Stimulated activated naive CD8-positive, alpha-beta T cell treated with anti-CD3 and anti-CD28 coated beads, Interleukin-15, Interleukin-2, amounts not matched to agents 100 U/mL and 50 U/mL, for 24 hours (primary cell): ENCODE measurements around the gene PNPT1.
"Not testable (repeated sequence)": the region's sequence is repeated elsewhere in the genome, so short reads cannot be mapped to it uniquely, and the experiment has no call there.

Experiments
- ATAC-seq: fragments of 150-1000 bp; cut with Tn5 transposase; one replicate; pipeline ENCODE4 v1.10.0; 2021
- DNase-seq: peaks from one replicate; pipeline ENCODE4 v3.0.0; 2021

PNPT1 gene

DNA sequence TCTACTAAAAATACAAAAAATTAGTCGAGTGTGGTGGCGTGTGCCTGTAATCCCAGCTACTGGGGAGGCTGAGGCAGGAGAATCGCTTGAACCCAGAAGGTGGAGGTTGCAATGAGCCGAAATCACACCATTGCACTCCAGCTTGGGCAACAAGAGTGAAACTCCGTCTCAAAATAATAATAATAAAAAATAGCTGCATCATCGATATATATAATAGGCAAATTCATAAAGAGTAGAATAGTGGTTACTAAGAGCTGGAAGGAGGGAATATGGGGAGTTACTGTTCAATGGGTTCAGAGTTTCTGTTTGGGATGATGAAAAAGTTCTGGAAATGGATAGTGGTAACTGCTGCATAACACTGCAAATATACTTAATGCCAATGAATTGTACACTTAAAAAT is 96.8 kb downstream of the PNPT1 start:
- ATAC-seq: not testable (repeated sequence)

DNA sequence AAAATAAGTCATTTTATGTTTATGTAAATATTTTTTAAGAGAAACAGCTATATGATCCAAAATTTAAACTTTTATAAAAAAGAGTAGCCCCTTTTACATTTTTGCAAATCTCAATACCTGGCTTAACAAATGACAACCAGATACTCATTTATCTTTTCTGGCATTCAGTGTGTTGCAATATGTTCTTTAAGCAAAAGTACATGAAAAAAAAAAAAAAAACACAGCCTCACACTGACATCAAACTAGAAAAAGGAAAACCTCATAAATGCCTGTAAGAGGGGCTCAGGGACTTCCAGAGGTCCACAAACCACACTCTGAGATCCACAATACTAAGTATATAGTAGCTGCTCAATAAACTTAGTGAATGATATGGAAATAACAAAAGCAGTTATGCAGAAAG is 98.1 kb downstream of the PNPT1 start:
- DNase-seq (no peak), ATAC-seq (no peak)

More for the DNA sequence above, 96.8 kb downstream of the PNPT1 start:
- not testable (repeated sequence) for DNase-seq

DNA sequence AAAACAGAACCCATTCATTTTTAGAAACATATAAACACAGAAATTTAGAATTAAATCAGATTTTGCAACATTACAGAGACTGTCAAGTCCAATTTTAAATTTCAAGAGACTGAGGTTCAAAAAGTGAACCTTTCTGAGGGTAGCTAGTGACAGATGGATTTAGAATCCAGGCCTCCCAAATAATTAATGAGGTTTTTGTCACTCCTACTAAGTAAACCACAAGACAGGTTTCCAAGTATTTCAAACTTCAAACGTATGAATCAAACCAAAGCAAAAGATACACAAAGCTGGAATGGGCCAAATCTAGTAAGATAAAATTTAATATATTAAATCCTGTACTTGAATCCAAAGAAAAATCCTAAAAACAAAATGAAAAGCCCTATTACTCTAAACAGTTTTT is 101.5 kb downstream of the PNPT1 start:
- DNase-seq (no peak), ATAC-seq (no peak)

DNA sequence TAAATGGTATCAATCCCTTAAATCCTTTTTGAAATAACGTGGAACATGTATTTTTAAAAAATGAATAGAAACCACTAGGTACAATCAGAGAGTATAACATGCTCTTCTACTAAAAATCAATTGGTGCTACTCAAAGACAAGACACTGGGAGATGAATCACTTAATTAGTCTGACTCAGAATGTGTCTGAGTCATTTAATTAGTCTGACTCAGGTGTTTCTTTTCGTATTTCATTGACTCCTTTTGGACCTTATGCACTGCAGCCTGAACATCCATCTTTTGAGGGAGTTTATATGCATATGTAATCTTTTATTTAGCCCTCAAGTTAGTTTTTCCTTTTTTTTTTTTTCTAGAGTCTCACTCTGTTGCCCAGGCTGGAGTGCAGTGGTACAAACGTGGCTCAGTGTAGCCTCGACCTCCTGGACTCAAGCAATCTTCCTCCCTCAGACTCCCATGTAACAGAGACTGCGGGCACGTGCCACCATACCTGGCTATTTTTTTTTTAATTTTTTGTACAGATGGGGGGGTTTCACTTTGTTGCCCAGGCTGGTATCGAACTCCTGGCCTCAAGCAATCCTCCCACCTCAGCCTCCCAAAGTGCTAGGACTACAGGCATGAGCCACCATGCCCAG is 102.7 kb downstream of the PNPT1 start:
- ATAC-seq: peak; percentile 100
- no peak for DNase-seq

DNA sequence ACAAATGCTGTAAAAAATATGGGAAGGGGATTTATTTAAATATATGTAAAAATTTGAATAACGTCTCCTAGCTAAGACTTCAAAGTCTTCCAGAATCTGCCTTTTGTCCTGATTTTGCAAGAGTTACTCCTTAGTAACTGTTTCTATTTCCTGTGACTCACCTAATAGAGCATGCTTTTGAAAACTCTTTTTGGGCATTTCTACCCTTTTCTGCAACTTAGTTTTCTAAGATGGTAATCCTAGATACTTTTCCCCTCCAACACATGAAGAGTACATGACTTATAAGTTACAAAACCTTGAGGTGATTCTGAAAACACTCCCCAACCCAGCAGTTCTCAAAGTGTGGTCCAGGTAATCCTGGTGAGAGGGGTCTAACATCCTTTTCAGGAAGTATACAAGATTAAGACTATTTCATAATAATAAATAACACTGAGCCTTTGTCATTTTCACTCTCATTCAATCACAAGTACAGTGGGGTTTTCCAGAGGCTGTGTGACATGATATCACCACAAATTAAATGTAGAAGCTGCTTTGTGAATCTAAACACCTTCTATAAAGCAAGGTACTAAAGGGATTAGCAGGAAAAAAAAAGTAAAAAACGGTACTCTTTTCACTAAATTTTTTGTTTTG is 108.1 kb downstream of the PNPT1 start:
- no peak for ATAC-seq

More for the DNA sequence above, 108.1 kb downstream of the PNPT1 start:
- DNase-seq: no peak
